Skin epidermis (tissue), 12 donors: ENCODE results near the gene WAPL.
"Not testable (repeated sequence)": the region's sequence is repeated elsewhere in the genome, so short reads cannot be mapped to it uniquely, and the experiment has no call there.

ENCODE experiments used
- H3K27ac ChIP-seq, 21 experiments: fragments of 200-600 bp; sonication (generic) in 11 of 21; one replicate each; pipeline ENCODE4 v1.5.0; 2020; ENCODE audit warnings: mild to moderate bottlenecking in 3 of 21, inconsistent platforms in 2 of 21, moderate library complexity in 2 of 21
- H3K4me3 ChIP-seq, 7 experiments: fragments of 200-600 bp; sonication (generic) in 2 of 7; one replicate each; pipeline ENCODE4 v1.5.0; 2020; ENCODE audit warnings: inconsistent platforms in 2 of 7, mild to moderate bottlenecking in 2 of 7, moderate library complexity in 1 of 7

Gene WAPL

DNA sequence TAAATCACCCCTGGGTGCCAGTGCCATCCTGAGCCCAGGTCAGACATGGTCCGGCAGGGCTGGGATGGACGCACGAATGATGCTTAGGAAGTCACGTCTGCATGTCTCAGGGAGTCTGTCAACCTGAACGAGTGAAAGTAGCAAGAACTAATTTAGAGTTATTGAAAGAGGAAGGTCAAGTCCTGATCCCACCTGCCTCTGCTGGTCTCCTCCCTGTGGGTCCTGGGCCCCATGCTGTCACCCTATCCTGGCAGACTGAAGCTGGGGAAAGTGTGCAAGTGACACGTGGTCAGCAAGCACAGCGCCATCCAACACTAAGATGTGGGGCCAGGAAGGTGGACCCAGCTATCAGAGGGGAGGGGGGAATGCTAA is 128.9 kb downstream of the WAPL start:
- no peak overlapping the region for H3K4me3 ChIP-seq
- no peak overlapping the region for H3K27ac ChIP-seq

DNA sequence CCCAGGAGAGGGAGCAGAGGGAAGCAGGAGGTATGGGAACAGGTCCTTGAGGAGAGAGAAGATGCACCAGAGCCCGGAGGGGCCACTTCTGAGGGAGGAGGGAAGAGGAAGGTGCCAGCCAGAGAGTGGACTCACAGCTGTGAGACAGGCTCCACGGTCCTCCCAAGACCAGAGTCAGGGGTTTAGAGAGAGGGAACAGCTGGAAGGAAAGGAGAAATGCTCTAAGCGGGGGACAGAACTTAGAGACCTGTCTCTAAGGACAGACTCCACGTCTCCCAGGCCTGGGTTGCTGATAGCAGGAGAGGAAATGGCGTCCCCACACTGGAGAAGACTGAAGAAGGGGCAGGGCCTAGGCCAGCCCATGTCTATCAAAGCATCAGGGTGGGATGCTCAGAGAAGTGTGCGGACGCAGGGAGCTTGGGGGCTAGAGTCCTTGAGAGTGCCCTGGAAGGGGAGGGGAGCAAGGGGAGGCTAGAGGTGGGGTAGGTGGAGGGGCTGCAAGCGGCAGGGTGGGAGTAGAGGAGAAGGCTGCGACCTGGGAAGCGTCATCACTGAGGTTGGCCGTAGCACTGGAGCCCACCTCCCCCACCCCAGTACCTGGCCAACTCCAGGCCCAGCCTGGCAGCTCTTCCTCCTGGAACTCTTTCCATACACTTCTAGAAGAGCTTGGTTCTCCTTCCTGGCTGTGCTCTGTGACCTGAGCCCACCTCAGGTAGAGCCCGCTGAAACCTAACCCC is 129.4 kb downstream of the WAPL start:
- H3K4me3 ChIP-seq = no peak overlapping the region
- H3K27ac ChIP-seq = no peak overlapping the region

DNA sequence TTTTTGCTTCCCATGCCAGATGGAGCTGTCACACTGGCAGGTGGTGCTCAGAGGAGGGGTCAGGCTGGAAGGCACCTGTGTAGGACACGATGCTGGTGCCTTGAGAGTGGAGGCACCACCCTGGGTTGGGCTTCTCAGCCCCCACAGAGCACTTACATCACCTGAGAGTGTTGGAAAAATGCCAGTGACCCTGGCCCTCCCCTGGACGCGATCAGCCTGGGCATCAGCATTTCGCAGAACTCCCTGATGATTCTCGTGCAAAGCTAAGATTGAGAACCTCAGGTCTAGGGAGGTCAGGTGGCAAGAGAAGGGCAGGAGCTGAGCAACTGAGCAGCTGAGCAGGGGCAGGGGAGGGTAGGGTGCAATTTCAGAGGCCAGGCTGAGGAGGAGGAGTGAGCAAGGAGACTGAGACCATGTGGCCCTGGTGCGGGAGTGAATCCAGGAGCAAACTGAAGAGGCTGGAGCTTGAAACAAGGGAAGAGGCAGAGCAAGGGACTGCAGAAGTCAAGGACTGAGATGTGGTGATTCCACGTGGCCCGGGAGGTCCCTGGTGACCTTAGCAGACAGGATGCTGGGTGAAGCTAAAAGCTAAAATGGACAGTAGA is 130.3 kb downstream of the WAPL start:
- no peak overlapping the region for H3K27ac ChIP-seq
- no peak overlapping the region for H3K4me3 ChIP-seq

GRCh38 chr10:86390337-86391120 is 131.1 kb downstream of the WAPL start:
- Histone ChIP-seq H3K27ac (no peak overlapping the region), H3K4me3 (no peak overlapping the region)

DNA sequence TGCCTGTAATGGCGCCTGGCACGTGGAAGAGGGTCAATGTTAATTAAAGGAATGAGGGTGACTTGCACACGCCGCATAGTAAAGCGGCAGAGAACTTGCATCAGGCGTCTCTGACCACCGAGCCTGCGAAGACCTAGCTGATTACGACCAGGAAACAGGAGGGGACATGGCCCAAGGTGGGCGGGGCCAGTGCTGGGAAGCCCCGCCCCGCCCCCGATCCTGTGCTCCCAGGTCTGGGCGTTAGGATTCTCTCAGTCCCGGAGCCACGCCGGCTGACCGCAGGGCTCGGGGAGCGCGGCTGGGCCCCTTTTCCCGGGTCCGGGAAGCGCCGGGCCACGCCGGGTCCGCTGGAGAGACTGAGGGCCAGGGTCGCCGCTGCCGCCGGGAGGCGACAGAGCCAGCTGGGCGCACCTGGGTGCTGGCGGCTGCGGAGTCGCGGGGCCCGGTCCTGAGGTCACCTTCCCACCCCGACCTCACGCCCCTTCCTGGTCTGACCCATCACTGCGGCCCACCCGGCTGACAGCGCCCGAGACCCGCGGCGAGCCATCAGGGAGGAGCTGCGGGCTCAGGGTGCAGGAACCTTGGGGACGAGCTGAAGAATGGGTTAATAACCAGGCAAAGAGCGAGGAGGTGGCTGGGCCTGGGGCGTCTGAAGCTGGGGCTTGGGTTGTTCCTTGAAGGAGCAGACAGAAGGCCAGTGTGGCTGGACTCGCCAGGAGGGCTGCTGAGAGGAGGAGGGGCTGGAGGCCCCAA is 132.0 kb downstream of the WAPL start:
- peak overlapping the region in 5 of 7 experiments; percentile 0 to 20 (median 13) for H3K4me3 ChIP-seq
- H3K27ac ChIP-seq = no peak overlapping the region

DNA sequence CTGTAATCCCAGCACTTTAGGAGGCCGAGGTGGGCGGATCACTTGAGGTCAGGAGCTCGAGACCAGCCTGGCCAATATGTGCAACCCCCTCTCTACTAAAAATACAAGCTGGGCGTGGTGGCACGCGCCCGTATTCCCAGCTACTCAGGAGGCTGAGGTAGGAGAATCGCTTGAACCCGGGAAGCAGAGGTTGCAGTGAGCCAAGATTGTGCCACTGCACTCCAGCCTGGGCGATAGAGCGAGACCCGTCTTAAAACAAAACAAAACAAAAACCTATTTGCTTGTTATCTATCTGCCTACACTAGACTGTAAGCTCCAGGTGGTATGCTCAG is 132.5 kb downstream of the WAPL start:
- H3K4me3 ChIP-seq = peak overlapping the region in 5 of 7 experiments; percentile 0 to 20 (median 13)

GRCh38 chr10:86388119-86388704 is 133.4 kb downstream of the WAPL start:
- Histone ChIP-seq H3K27ac (no peak overlapping the region), H3K4me3 (no peak overlapping the region)

More for the DNA sequence above, 132.5 kb downstream of the WAPL start:
- H3K27ac ChIP-seq = not testable (repeated sequence)

GRCh38 chr10:86387178-86387794 is 134.3 kb downstream of the WAPL start:
- Histone ChIP-seq H3K4me3 (no peak overlapping the region), H3K27ac (no peak overlapping the region)

DNA sequence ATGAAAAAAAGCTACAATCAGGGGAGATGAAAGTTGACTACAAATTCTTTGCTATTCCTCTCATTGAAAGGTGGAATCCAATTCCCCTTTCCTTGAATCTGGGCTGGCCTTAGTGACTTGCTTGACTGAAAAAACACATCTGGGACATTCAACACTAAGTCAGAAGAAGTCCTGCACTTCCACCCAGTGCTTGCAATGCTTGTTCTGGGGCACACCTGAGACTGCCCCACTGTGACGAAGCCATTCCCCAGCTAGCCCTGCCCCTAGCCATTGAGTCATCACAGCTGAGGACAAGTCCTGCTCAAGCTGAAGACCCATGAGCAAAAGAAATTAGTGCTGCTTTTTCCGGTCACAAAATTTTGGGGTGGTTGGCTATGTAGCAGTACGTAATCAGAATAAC is 135.8 kb downstream of the WAPL start:
- no peak overlapping the region for H3K4me3 ChIP-seq
- no peak overlapping the region for H3K27ac ChIP-seq
